ENCODE data around the gene SATB2.

The SATB2 gene

GRCh38 chr2:199424160-199424559 lies 33.6 kb downstream of the SATB2 start:
- H2AK5ac ChIP-seq (ENCODE audit: low read depth, low read length), result no peak overlapping the region
- no peak overlapping the region for H2BK12ac ChIP-seq (ENCODE audit: low read length)
- H3K9ac ChIP-seq (ENCODE audit: low read depth, low read length, poor library complexity), result no peak overlapping the region
- no peak overlapping the region for H3K4me2 ChIP-seq (ENCODE audit: insufficient read depth, low read length, poor library complexity, severe bottlenecking)
- H2BK5ac ChIP-seq (ENCODE audit: low read length), result no peak overlapping the region
- H3K4me3 ChIP-seq (ENCODE audit: low read length in 2 of 2), result no peak overlapping the region
- peaks cover 0 to 12% of the 10 kb centered on the region in 2 donors for H3K36me3 ChIP-seq (replicated peaks in 1 of 2; ENCODE audit: control insufficient read depth in 2 of 2, insufficient read depth in 2 of 2, low read length in 2 of 2)
- no peak overlapping the region for H3K27ac ChIP-seq (replicated peaks; ENCODE audit: low read length)
- H2BK120ac ChIP-seq (ENCODE audit: low read depth, low read length), result no peak overlapping the region
- H4K91ac ChIP-seq (ENCODE audit: low read depth, low read length, poor library complexity), result no peak overlapping the region
- no peaks in the 10 kb centered on the region for H3K9me3 ChIP-seq (replicated peaks in 1 of 2; ENCODE audit: control insufficient read depth in 2 of 2, insufficient read depth in 1 of 2, low read depth in 1 of 2, low read length in 2 of 2)
- no peaks in the 10 kb centered on the region for H3K79me1 ChIP-seq (ENCODE audit: low read depth, low read length)
- H3K4ac ChIP-seq (ENCODE audit: low read length), result no peak overlapping the region
- H3K18ac ChIP-seq (ENCODE audit: low read length), result no peak overlapping the region
- H4K8ac ChIP-seq (ENCODE audit: low read depth, low read length), result no peak overlapping the region
- peaks cover 2 to 4% of the 10 kb centered on the region in 2 donors for H3K4me1 ChIP-seq (ENCODE audit: control insufficient read depth in 2 of 2, insufficient read depth in 1 of 2, low read depth in 1 of 2, low read length in 2 of 2)
- no CpG with 5 or more reads among the region's 4 CpGs for WGBS, 2 donors (ENCODE audit: extremely low coverage in 2 of 2, insufficient read length in 2 of 2, insufficient replicate concordance in 1 of 2)
- no peak for DNase-seq (ENCODE audit: low spot score)
- H2BK15ac ChIP-seq (ENCODE audit: low read length), result no peak overlapping the region
- H3K27me3 ChIP-seq (ENCODE audit: control insufficient read depth in 3 of 3, insufficient read depth in 3 of 3, low read depth in 1 of 3, low read length in 3 of 3), result no peaks in the 10 kb centered on the region
- no peak overlapping the region for H3K14ac ChIP-seq (ENCODE audit: low read length)
- H2AFZ ChIP-seq (ENCODE audit: low read length), result peak overlapping the region; percentile 6
- no peak overlapping the region for H3K23ac ChIP-seq (ENCODE audit: low read depth, low read length, poor library complexity)

- no peak for DNase-seq (ENCODE audit: low spot score)
- H3K23ac ChIP-seq (ENCODE audit: low read depth, low read length, poor library complexity), result no peak overlapping the region
- H3K9ac ChIP-seq (ENCODE audit: low read depth, low read length, poor library complexity), result no peak overlapping the region
- H3K18ac ChIP-seq (ENCODE audit: low read length), result no peak overlapping the region
- H2AFZ ChIP-seq (ENCODE audit: low read length), result no peak overlapping the region
- no peaks in the 10 kb centered on the region for H3K79me1 ChIP-seq (ENCODE audit: low read depth, low read length)
- no CpG with 5 or more reads among the region's 5 CpGs for WGBS, 2 donors (ENCODE audit: extremely low coverage in 2 of 2, insufficient read length in 2 of 2, insufficient replicate concordance in 1 of 2)
- no peak overlapping the region for H2AK5ac ChIP-seq (ENCODE audit: low read depth, low read length)
- H3K27ac ChIP-seq (replicated peaks; ENCODE audit: low read length), result no peak overlapping the region
- H3K27me3 ChIP-seq (ENCODE audit: control insufficient read depth in 3 of 3, insufficient read depth in 3 of 3, low read depth in 1 of 3, low read length in 3 of 3), result peaks cover 0 to 3% (median 0%) of the 10 kb centered on the region in 3 experiments
- peaks cover 0 to 3% of the 10 kb centered on the region in 2 donors for H3K9me3 ChIP-seq (replicated peaks in 1 of 2; ENCODE audit: control insufficient read depth in 2 of 2, insufficient read depth in 1 of 2, low read depth in 1 of 2, low read length in 2 of 2)
- peaks cover 0 to 19% of the 10 kb centered on the region in 2 donors for H3K36me3 ChIP-seq (replicated peaks in 1 of 2; ENCODE audit: control insufficient read depth in 2 of 2, insufficient read depth in 2 of 2, low read length in 2 of 2)
- no peak overlapping the region for H2BK15ac ChIP-seq (ENCODE audit: low read length)
- H3K4ac ChIP-seq (ENCODE audit: low read length), result no peak overlapping the region
- no peak overlapping the region for H2BK120ac ChIP-seq (ENCODE audit: low read depth, low read length)
- no peak overlapping the region for H3K4me3 ChIP-seq (ENCODE audit: low read length in 2 of 2)
- no peak overlapping the region for H2BK5ac ChIP-seq (ENCODE audit: low read length)
- H2BK12ac ChIP-seq (ENCODE audit: low read length), result no peak overlapping the region
- H3K14ac ChIP-seq (ENCODE audit: low read length), result no peak overlapping the region
- peaks cover 2 to 4% of the 10 kb centered on the region in 2 donors for H3K4me1 ChIP-seq (ENCODE audit: control insufficient read depth in 2 of 2, insufficient read depth in 1 of 2, low read depth in 1 of 2, low read length in 2 of 2)
- H4K91ac ChIP-seq (ENCODE audit: low read depth, low read length, poor library complexity), result no peak overlapping the region
- H3K4me2 ChIP-seq (ENCODE audit: insufficient read depth, low read length, poor library complexity, severe bottlenecking), result no peak overlapping the region
- no peak overlapping the region for H4K8ac ChIP-seq (ENCODE audit: low read depth, low read length)
Measured at GRCh38 chr2:199419428-199419827, 38.3 kb downstream of the SATB2 start.

- Histone ChIP-seq H2AK5ac (ENCODE audit: low read depth, low read length) (no peak overlapping the region), H3K9ac (ENCODE audit: low read depth, low read length, poor library complexity) (no peak overlapping the region), H2BK120ac (ENCODE audit: low read depth, low read length) (no peak overlapping the region), H3K4ac (ENCODE audit: low read length) (no peak overlapping the region), H2BK5ac (ENCODE audit: low read length) (no peak overlapping the region), H4K8ac (ENCODE audit: low read depth, low read length) (no peak overlapping the region), H2BK12ac (ENCODE audit: low read length) (no peak overlapping the region), H4K91ac (ENCODE audit: low read depth, low read length, poor library complexity) (no peak overlapping the region), H3K18ac (ENCODE audit: low read length) (no peak overlapping the region), H3K14ac (ENCODE audit: low read length) (no peak overlapping the region), H3K36me3 (replicated peaks in 1 of 2; ENCODE audit: control insufficient read depth in 2 of 2, insufficient read depth in 2 of 2, low read length in 2 of 2) (peaks cover 0 to 18% of the 10 kb centered on the region in 2 donors), H3K27me3 (ENCODE audit: control insufficient read depth in 3 of 3, insufficient read depth in 3 of 3, low read depth in 1 of 3, low read length in 3 of 3) (peaks cover 0 to 3% (median 0%) of the 10 kb centered on the region in 3 experiments), H3K79me1 (ENCODE audit: low read depth, low read length) (no peaks in the 10 kb centered on the region), H2AFZ (ENCODE audit: low read length) (no peak overlapping the region), H2BK15ac (ENCODE audit: low read length) (no peak overlapping the region), H3K4me2 (ENCODE audit: insufficient read depth, low read length, poor library complexity, severe bottlenecking) (no peak overlapping the region), H3K9me3 (replicated peaks in 1 of 2; ENCODE audit: control insufficient read depth in 2 of 2, insufficient read depth in 1 of 2, low read depth in 1 of 2, low read length in 2 of 2) (peaks cover 0 to 3% of the 10 kb centered on the region in 2 donors), H3K27ac (replicated peaks; ENCODE audit: low read length) (no peak overlapping the region), H3K4me3 (ENCODE audit: low read length in 2 of 2) (no peak overlapping the region), H3K23ac (ENCODE audit: low read depth, low read length, poor library complexity) (no peak overlapping the region), H3K4me1 (ENCODE audit: control insufficient read depth in 2 of 2, insufficient read depth in 1 of 2, low read depth in 1 of 2, low read length in 2 of 2) (peaks cover 2 to 7% of the 10 kb centered on the region in 2 donors)
- no CpG with 5 or more reads among the region's 7 CpGs for WGBS, 2 donors (ENCODE audit: extremely low coverage in 2 of 2, insufficient read length in 2 of 2, insufficient replicate concordance in 1 of 2)
- DNase-seq (ENCODE audit: low spot score), result no peak
Measured at GRCh38 chr2:199414465-199414864, 43.3 kb downstream of the SATB2 start.

- Histone ChIP-seq H3K9ac (ENCODE audit: low read depth, low read length, poor library complexity) (no peak overlapping the region), H3K27ac (replicated peaks; ENCODE audit: low read length) (no peak overlapping the region), H3K23ac (ENCODE audit: low read depth, low read length, poor library complexity) (no peak overlapping the region), H2BK5ac (ENCODE audit: low read length) (no peak overlapping the region), H3K27me3 (ENCODE audit: control insufficient read depth in 3 of 3, insufficient read depth in 3 of 3, low read depth in 1 of 3, low read length in 3 of 3) (peaks cover 0 to 3% (median 0%) of the 10 kb centered on the region in 3 experiments), H3K4ac (ENCODE audit: low read length) (no peak overlapping the region), H3K9me3 (replicated peaks in 1 of 2; ENCODE audit: control insufficient read depth in 2 of 2, insufficient read depth in 1 of 2, low read depth in 1 of 2, low read length in 2 of 2) (peaks cover 0 to 3% of the 10 kb centered on the region in 2 donors), H4K91ac (ENCODE audit: low read depth, low read length, poor library complexity) (no peak overlapping the region), H3K4me3 (ENCODE audit: low read length in 2 of 2) (no peak overlapping the region), H2BK12ac (ENCODE audit: low read length) (no peak overlapping the region), H3K4me1 (ENCODE audit: control insufficient read depth in 2 of 2, insufficient read depth in 1 of 2, low read depth in 1 of 2, low read length in 2 of 2) (peaks cover 2 to 7% of the 10 kb centered on the region in 2 donors), H3K36me3 (replicated peaks in 1 of 2; ENCODE audit: control insufficient read depth in 2 of 2, insufficient read depth in 2 of 2, low read length in 2 of 2) (peaks cover 0 to 14% of the 10 kb centered on the region in 2 donors), H3K4me2 (ENCODE audit: insufficient read depth, low read length, poor library complexity, severe bottlenecking) (no peak overlapping the region), H2BK15ac (ENCODE audit: low read length) (no peak overlapping the region), H3K18ac (ENCODE audit: low read length) (no peak overlapping the region), H2AK5ac (ENCODE audit: low read depth, low read length) (no peak overlapping the region), H2BK120ac (ENCODE audit: low read depth, low read length) (no peak overlapping the region), H4K8ac (ENCODE audit: low read depth, low read length) (no peak overlapping the region), H3K79me1 (ENCODE audit: low read depth, low read length) (no peaks in the 10 kb centered on the region), H2AFZ (ENCODE audit: low read length) (no peak overlapping the region), H3K14ac (ENCODE audit: low read length) (no peak overlapping the region)
- WGBS, 2 donors (ENCODE audit: extremely low coverage in 2 of 2, insufficient read length in 2 of 2, insufficient replicate concordance in 1 of 2), result no CpG with 5 or more reads among the region's 3 CpGs
- DNase-seq (ENCODE audit: low spot score), result no peak
Measured at GRCh38 chr2:199414001-199414400, 43.7 kb downstream of the SATB2 start.
